Measurements from ENCODE around the gene TMEM254.

The TMEM254 gene

DNA sequence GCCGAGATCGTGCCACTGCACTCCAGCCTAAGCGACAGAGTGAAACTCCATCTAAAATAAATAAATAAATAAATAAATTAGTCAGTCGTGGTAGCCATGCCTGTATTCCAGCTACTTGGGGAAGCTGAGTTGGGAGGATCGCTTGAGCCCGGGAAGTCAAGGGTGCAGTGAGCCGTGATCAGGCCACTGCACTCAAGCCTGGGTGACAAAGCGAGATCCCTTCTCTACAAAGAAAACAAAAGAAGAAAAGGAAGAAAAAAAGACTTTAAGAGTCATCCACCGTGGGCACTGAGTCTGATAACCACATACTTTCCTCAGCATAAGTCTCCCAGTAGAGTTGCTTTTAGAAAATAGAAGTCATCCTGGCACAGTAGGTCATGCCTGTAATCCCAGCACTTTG lies 2.6 kb downstream of the TMEM254 start:
- Histone ChIP-seq H3K27ac (ENCODE audit: low read depth, low read length) (peak overlapping the region; percentile 98), H3K27me3 (ENCODE audit: insufficient read depth, low read length) (no peaks in the 10 kb centered on the region), H3K4me3 (ENCODE audit: low read depth, low read length) (no peak overlapping the region), H4K91ac (ENCODE audit: low read depth, low read length) (peak overlapping the region; percentile 85), H3K9ac (ENCODE audit: low read length) (no peak overlapping the region), H2AFZ (ENCODE audit: insufficient read depth, low read length, poor library complexity) (no peak overlapping the region), H3K36me3 (ENCODE audit: control insufficient read depth in 1 of 2, insufficient read depth in 2 of 2, low read length in 2 of 2) (no peaks in the 10 kb centered on the region), H2AK5ac (ENCODE audit: low read length) (peak overlapping the region; percentile 66), H3K79me1 (ENCODE audit: low read length) (peaks cover 26% of the 10 kb centered on the region), H4K8ac (ENCODE audit: low read depth, low read length) (peak overlapping the region; percentile 57), H2BK5ac (ENCODE audit: low read depth, low read length, poor library complexity) (peak overlapping the region; percentile 49), H3K18ac (ENCODE audit: low read length) (no peak overlapping the region), H3K14ac (ENCODE audit: low read length) (peak overlapping the region; percentile 69), H3K23ac (ENCODE audit: low read length) (no peak overlapping the region), H3K4ac (ENCODE audit: low read depth, low read length) (peak overlapping the region; percentile 28), H2BK12ac (ENCODE audit: low read length) (peak overlapping the region; percentile 85), H3K79me2 (ENCODE audit: control insufficient read depth, insufficient read depth, low read length, poor library complexity) (peaks cover 5% of the 10 kb centered on the region), H3K9me3 (ENCODE audit: insufficient read depth, low read depth, low read length) (no peaks in the 10 kb centered on the region), H4K12ac (ENCODE audit: low read depth, low read length) (no peak overlapping the region), H2BK120ac (ENCODE audit: insufficient read depth, low read length, poor library complexity) (peak overlapping the region; percentile 83), H3K4me2 (ENCODE audit: low read length) (no peak overlapping the region), H3K4me1 (ENCODE audit: control insufficient read depth in 1 of 2, insufficient read depth in 2 of 2, low read length in 2 of 2) (peaks cover 13 to 22% of the 10 kb centered on the region in 2 experiments)
- WGBS (ENCODE audit: extremely low coverage, insufficient coverage, insufficient read length): no CpG with 5 or more reads among the region's 9 CpGs
- DNase-seq: no peak

DNA sequence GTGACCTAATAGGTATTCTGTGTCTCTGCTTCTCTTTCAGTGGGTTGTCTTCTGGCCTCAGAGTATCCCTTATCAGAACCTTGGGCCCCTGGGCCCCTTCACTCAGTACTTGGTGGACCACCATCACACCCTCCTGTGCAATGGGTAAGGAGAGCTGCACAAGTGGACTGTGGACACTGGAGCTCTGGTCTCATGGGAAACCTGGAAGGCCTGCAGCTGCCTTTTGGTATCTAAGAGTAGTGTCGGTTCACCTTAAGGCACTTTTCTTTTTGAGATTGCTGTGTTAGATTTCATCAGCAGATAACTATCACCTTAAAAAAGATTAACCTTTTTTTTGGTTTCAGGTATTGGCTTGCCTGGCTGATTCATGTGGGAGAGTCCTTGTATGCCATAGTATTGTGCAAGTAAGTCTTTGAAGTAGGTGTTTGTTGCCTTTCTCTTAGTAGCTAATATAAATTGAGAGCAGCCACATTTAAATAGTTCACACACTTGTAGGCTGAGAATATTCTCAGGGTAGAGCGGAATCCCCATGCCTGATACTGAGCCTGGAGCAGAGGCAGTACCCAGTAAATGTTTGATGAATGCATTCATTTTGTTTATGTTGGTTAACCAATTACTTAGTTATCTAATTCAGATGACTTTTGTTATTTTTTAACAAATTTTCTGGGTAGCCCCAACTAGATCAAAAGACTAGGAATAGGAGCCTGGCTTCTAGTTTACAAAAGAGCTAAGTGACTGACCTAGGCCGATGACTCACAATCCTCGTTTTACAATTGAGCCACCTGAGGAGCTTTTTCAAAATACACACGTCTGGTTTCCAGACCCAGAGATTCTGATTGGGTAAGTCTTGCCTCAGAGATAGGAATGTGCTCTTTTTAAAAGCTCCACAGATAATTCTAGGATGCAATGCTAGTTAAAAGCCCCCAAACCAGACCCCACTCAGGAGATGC lies 3.6 kb downstream of the TMEM254 start:
- Histone ChIP-seq H3K79me2 (ENCODE audit: control insufficient read depth, insufficient read depth, low read length, poor library complexity) (peaks cover 5% of the 10 kb centered on the region), H3K4me3 (ENCODE audit: low read depth, low read length) (no peak overlapping the region), H3K23ac (ENCODE audit: low read length) (no peak overlapping the region), H3K79me1 (ENCODE audit: low read length) (peaks cover 26% of the 10 kb centered on the region), H3K9ac (ENCODE audit: low read length) (no peak overlapping the region), H3K4me2 (ENCODE audit: low read length) (peak overlapping the region; percentile 32), H3K4ac (ENCODE audit: low read depth, low read length) (peak overlapping the region; percentile 75), H4K12ac (ENCODE audit: low read depth, low read length) (no peak overlapping the region), H2AK5ac (ENCODE audit: low read length) (no peak overlapping the region), H3K27me3 (ENCODE audit: insufficient read depth, low read length) (no peaks in the 10 kb centered on the region), H3K36me3 (ENCODE audit: control insufficient read depth in 1 of 2, insufficient read depth in 2 of 2, low read length in 2 of 2) (no peaks in the 10 kb centered on the region), H4K91ac (ENCODE audit: low read depth, low read length) (peak overlapping the region; percentile 94), H3K18ac (ENCODE audit: low read length) (no peak overlapping the region), H2BK120ac (ENCODE audit: insufficient read depth, low read length, poor library complexity) (peak overlapping the region; percentile 85), H2AFZ (ENCODE audit: insufficient read depth, low read length, poor library complexity) (no peak overlapping the region), H3K14ac (ENCODE audit: low read length) (peak overlapping the region; percentile 78), H3K9me3 (ENCODE audit: insufficient read depth, low read depth, low read length) (no peaks in the 10 kb centered on the region), H3K27ac (ENCODE audit: low read depth, low read length) (peak overlapping the region; percentile 98), H2BK12ac (ENCODE audit: low read length) (peak overlapping the region; percentile 85), H2BK5ac (ENCODE audit: low read depth, low read length, poor library complexity) (peak overlapping the region; percentile 79), H4K8ac (ENCODE audit: low read depth, low read length) (peak overlapping the region; percentile 42), H3K4me1 (ENCODE audit: control insufficient read depth in 1 of 2, insufficient read depth in 2 of 2, low read length in 2 of 2) (peaks cover 13 to 22% of the 10 kb centered on the region in 2 experiments)
- no CpG with 5 or more reads among the region's 5 CpGs for WGBS (ENCODE audit: extremely low coverage, insufficient coverage, insufficient read length)
- peak; percentile 71 to 93 for DNase-seq

DNA sequence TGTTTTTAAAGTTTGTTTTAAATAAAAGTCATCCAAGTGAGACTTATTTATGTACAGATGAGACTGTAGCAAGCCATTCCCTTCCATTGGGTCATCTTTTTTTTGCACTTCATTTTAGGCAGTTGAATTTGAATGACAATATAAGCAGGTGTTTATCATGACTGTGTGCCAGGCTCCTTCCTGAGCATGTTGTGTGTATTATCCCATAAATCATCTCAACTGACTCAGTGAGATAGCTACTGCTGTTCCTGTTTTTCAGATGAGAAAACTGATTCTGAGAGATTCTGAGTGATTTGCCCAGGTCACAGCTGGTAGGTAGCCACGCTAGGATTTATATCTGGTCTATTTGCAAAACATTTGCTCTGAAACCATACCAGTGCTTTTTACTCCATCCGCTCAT lies 11.7 kb downstream of the TMEM254 start:
- H3K9ac ChIP-seq (ENCODE audit: low read length): no peak overlapping the region
- H3K36me3 ChIP-seq (ENCODE audit: control insufficient read depth in 1 of 2, insufficient read depth in 2 of 2, low read length in 2 of 2): peaks cover 0 to 2% of the 10 kb centered on the region in 2 experiments
- no peak overlapping the region for H3K18ac ChIP-seq (ENCODE audit: low read length)
- no peak overlapping the region for H4K12ac ChIP-seq (ENCODE audit: low read depth, low read length)
- H3K23ac ChIP-seq (ENCODE audit: low read length): no peak overlapping the region
- no peak overlapping the region for H2AFZ ChIP-seq (ENCODE audit: insufficient read depth, low read length, poor library complexity)
- no peaks in the 10 kb centered on the region for H3K4me1 ChIP-seq (ENCODE audit: control insufficient read depth in 1 of 2, insufficient read depth in 2 of 2, low read length in 2 of 2)
- no peak overlapping the region for H3K4ac ChIP-seq (ENCODE audit: low read depth, low read length)
- no peak overlapping the region for H2AK5ac ChIP-seq (ENCODE audit: low read length)
- WGBS (ENCODE audit: extremely low coverage, insufficient coverage, insufficient read length): no CpG with 5 or more reads among the region's 2 CpGs
- no peak overlapping the region for H4K91ac ChIP-seq (ENCODE audit: low read depth, low read length)
- no peaks in the 10 kb centered on the region for H3K79me2 ChIP-seq (ENCODE audit: control insufficient read depth, insufficient read depth, low read length, poor library complexity)
- H2BK12ac ChIP-seq (ENCODE audit: low read length): no peak overlapping the region
- no peak overlapping the region for H2BK120ac ChIP-seq (ENCODE audit: insufficient read depth, low read length, poor library complexity)
- DNase-seq: no peak
- no peak overlapping the region for H3K27ac ChIP-seq (ENCODE audit: low read depth, low read length)
- H4K8ac ChIP-seq (ENCODE audit: low read depth, low read length): no peak overlapping the region
- H3K79me1 ChIP-seq (ENCODE audit: low read length): no peaks in the 10 kb centered on the region
- H3K4me2 ChIP-seq (ENCODE audit: low read length): no peak overlapping the region
- H3K4me3 ChIP-seq (ENCODE audit: low read depth, low read length): no peak overlapping the region
- no peaks in the 10 kb centered on the region for H3K9me3 ChIP-seq (ENCODE audit: insufficient read depth, low read depth, low read length)
- no peaks in the 10 kb centered on the region for H3K27me3 ChIP-seq (ENCODE audit: insufficient read depth, low read length)
- H3K14ac ChIP-seq (ENCODE audit: low read length): no peak overlapping the region
- H2BK5ac ChIP-seq (ENCODE audit: low read depth, low read length, poor library complexity): no peak overlapping the region

DNA sequence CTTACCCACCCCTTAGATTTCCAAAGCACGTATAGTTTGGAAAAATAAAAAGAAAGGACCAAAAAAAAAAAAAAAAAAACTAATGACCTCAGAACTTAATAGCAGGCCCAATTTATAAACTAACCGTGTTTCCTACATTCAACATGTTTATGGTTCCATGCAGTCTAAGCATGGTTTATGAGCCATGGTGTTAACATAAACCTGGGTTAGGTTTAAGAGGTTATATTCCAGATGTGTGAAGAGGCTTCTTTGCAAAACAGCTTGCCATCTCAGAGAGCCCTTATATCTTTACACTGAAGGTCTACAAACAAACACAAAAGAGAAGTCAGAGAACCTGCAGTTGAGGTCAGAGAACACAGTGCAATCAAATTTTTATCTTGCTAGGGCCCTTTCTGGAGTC lies 15.8 kb downstream of the TMEM254 start:
- Histone ChIP-seq H4K12ac (ENCODE audit: low read depth, low read length) (no peak overlapping the region), H3K27ac (ENCODE audit: low read depth, low read length) (no peak overlapping the region), H3K4me2 (ENCODE audit: low read length) (no peak overlapping the region), H3K4me1 (ENCODE audit: control insufficient read depth in 1 of 2, insufficient read depth in 2 of 2, low read length in 2 of 2) (no peaks in the 10 kb centered on the region), H3K14ac (ENCODE audit: low read length) (no peak overlapping the region), H2AFZ (ENCODE audit: insufficient read depth, low read length, poor library complexity) (no peak overlapping the region), H3K9me3 (ENCODE audit: insufficient read depth, low read depth, low read length) (no peaks in the 10 kb centered on the region), H3K79me1 (ENCODE audit: low read length) (no peaks in the 10 kb centered on the region), H2BK5ac (ENCODE audit: low read depth, low read length, poor library complexity) (no peak overlapping the region), H3K18ac (ENCODE audit: low read length) (no peak overlapping the region), H4K91ac (ENCODE audit: low read depth, low read length) (no peak overlapping the region), H3K27me3 (ENCODE audit: insufficient read depth, low read length) (no peaks in the 10 kb centered on the region), H2BK120ac (ENCODE audit: insufficient read depth, low read length, poor library complexity) (no peak overlapping the region), H2BK12ac (ENCODE audit: low read length) (no peak overlapping the region), H3K9ac (ENCODE audit: low read length) (no peak overlapping the region), H3K79me2 (ENCODE audit: control insufficient read depth, insufficient read depth, low read length, poor library complexity) (no peaks in the 10 kb centered on the region), H3K23ac (ENCODE audit: low read length) (no peak overlapping the region), H4K8ac (ENCODE audit: low read depth, low read length) (no peak overlapping the region), H3K36me3 (ENCODE audit: control insufficient read depth in 1 of 2, insufficient read depth in 2 of 2, low read length in 2 of 2) (peaks cover 0 to 2% of the 10 kb centered on the region in 2 experiments), H3K4ac (ENCODE audit: low read depth, low read length) (no peak overlapping the region), H2AK5ac (ENCODE audit: low read length) (no peak overlapping the region), H3K4me3 (ENCODE audit: low read depth, low read length) (no peak overlapping the region)
- no peak for DNase-seq
- no CpG with 5 or more reads among the region's 2 CpGs for WGBS (ENCODE audit: extremely low coverage, insufficient coverage, insufficient read length)
